Stimulated activated CD4-positive, alpha-beta T cell treated with anti-CD3 and anti-CD28 coated beads, TNF-alpha, amount 100 ng/mL, for 24 hours (primary cell): ENCODE data around the gene FUZ.

ENCODE experiments used
- DNase-seq, 3 experiments: peaks; one replicate each; pipeline ENCODE4 v3.0.0-alpha.2; 2020; ENCODE audit warnings: low read depth in 3 of 3

FUZ gene, protein sequence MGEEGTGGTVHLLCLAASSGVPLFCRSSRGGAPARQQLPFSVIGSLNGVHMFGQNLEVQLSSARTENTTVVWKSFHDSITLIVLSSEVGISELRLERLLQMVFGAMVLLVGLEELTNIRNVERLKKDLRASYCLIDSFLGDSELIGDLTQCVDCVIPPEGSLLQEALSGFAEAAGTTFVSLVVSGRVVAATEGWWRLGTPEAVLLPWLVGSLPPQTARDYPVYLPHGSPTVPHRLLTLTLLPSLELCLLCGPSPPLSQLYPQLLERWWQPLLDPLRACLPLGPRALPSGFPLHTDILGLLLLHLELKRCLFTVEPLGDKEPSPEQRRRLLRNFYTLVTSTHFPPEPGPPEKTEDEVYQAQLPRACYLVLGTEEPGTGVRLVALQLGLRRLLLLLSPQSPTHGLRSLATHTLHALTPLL

GRCh38 chr19:49812997-49813861, at the start of gene FUZ:
FUZ (minus strand) TSS chr19:49813292; CDS start chr19:49813106, 186 bp downstream.
- DNase-seq = peak; percentile 74 to 90 (median 86)

- no peak for DNase-seq
Measured at GRCh38 chr19:49862391-49863253, 49.5 kb upstream of the FUZ start.

GRCh38 chr19:49861541-49862378, 48.7 kb upstream of the FUZ start:
- no peak for DNase-seq

DNA sequence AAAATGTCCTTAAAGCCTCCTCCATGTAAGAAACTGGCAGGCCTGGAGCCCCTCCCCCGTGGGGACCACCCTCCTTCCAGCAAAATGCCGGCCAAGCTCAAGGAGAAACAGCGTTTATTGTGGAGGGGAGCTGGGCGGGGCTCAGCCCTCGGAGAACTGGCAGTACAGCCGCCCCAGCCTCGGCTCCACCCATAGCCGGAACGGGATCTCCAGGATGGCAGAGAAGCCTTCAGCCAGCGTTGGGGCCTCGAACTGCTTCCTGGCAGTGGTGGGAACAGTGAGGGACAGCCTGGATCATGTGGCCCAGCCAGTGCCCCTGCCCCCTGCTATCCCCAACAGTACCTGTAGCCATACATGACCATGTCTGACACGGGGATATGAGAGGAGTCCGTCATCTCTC, 48.0 kb upstream of the FUZ start:
- no peak for DNase-seq

GRCh38 chr19:49860336-49861102, 47.4 kb upstream of the FUZ start:
- no peak for DNase-seq

- no peak for DNase-seq
Measured at GRCh38 chr19:49859682-49860335, 46.7 kb upstream of the FUZ start.

GRCh38 chr19:49858088-49858985, 45.2 kb upstream of the FUZ start:
- no peak for DNase-seq

GRCh38 chr19:49857838-49858087, 44.7 kb upstream of the FUZ start:
- no peak for DNase-seq

DNA sequence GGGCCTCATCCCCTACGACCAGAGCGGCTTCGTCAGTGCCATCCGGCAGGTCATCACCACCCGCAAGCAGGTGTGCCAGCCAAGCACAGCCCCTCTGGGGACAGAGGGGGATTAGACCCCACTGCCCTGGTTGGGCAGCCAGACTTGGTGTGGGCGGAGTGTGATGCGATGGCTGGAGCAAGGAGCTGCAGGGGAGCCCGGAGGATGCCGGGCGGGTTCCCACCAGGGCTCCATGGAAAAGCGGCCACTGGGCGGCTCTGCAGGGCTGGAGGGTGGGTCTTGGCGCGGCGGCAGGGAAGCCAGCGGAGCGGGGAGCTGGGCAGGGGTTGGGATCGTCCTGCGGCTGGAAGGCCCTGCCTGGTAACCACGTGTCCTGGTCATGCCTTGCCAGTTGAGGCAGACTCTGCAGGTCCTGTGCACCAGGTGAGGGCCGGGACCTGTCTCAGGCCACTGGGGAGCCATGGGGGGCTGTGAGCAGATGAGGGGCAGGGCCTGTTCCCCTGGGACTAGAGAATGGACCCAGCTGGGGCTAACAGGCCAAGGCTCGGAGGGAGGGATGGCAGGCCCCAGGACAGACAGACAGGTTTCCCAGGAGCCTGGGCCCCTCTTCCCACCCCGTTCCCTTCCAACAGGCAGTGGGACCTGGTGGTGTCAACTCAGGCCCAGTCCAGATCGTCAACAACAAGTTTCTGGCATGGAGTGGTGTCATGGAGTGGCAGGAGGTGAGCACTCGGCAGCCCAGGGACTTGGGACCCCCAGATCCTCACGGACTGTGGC, 44.2 kb upstream of the FUZ start:
- no peak for DNase-seq

DNA sequence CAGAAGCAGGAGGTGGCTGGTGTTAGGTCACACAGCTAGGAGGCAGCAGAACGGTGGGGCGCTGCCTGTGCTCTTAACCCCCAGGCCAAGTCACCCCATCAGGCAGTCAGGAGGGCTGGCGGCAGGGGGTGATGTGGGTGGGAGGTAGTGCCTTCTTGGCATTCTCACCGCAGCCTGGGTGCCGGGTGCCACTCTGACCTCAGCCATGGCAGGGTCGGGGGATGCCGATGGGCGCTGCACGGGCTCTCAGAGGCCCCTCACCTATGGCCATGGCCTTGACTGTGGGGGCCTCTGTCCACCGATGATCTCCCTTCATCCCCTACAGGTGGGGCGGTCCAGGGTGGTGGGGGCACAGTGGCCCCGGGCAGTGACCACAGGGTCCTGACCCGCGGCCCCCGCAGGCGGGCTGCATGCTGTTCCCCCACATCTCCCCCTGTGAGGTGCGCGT, 43.5 kb upstream of the FUZ start:
- no peak for DNase-seq

- no peak for DNase-seq
Measured at GRCh38 chr19:49855676-49856573, 42.8 kb upstream of the FUZ start.

- no peak for DNase-seq
Measured at GRCh38 chr19:49855277-49855675, 42.2 kb upstream of the FUZ start.

DNA sequence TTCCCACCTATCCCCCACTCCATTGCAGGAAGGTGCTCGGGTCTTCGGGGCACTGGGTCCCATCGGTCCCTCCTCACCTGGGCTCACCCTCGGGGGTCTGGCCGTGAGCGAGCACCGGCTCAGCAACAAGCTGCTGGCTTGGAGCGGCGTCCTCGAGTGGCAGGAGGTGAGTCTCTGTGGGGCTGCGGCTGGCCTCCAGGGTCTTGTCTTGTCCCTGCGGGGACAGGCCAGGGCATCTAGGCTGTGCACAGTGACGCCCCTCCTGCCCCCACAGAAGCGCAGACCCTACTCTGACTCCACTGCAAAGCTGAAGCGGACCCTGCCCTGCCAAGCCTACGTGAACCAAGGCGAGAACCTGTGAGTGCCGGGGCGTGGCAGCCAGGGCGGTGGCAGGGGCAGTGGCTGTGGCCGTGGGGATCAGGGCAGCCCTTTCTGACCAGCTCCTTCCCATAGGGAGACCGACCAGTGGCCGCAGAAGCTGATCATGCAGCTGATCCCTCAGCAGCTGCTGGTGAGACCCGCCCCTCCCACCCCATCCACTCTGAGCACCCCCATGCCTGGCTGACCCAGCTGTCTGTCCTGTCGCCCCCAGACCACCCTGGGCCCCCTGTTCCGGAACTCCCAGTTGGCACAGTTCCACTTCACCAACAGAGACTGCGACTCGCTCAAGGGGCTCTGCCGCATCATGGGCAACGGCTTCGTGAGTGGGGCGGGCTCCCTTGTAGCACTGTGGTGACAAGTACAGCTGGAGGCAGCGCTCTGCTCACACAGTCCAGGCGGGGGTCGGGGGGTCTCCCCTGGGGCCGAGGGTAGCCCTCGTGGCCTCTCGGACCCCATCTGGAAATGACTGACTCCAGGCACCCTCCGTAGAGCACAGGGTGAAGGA, 41.5 kb upstream of the FUZ start:
- DNase-seq = no peak

DNA sequence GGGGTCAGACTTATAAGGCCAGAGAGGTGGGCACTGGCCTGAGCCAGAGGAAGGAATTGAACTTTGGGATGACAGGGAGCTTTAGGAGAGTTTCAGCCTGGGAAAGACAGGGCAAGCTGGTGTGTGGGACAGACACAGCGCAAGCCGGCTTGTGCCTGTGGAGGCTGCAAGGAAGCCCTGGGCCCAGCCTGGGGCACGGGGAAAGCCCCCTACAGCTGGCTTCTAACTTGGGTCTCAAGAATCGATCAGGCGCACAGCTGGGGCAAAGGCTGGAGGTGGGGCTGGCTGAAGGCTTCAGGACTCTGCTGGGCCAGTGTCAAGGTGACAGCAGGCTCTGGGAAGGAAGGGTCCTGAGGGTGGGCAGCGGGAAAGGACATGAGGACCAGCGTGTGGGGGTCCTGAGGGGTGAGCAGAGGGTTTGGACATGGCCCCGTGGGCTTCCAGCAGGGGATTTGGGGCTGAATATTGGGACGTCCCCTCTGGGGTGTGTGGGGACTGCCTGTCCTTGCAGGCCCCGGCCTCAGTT, 40.8 kb upstream of the FUZ start:
- no peak for DNase-seq

GRCh38 chr19:49852631-49853126, 39.6 kb upstream of the FUZ start:
- DNase-seq = no peak
